Esophagus mucosa (tissue), 1 donor: ENCODE measurements around the gene SIN3A. TPM values are rescaled to one million over a fixed set of nuclear protein-coding genes. Genes with fewer than 3 reads are reported as not detected.
"Not testable (repeated sequence)": the region's sequence is repeated elsewhere in the genome, so short reads cannot be mapped to it uniquely, and the experiment has no call there.

Experiments used
- ATAC-seq: fragments of 200-7000 bp; cut with Tn5 transposase; one replicate; pipeline ENCODE4 v1.9.1; 2020
- total RNA-seq: library from RNA; stranded (reverse); gene quantifications from one replicate; pipeline ENCODE4 v1.2.4, GENCODE V29; 2023
- donor health status: DM: yes; HTN: yes; CAD: no.

The SIN3A gene
- total RNA-seq, 1 donor from 2014 or later: 28.5 TPM

DNA sequence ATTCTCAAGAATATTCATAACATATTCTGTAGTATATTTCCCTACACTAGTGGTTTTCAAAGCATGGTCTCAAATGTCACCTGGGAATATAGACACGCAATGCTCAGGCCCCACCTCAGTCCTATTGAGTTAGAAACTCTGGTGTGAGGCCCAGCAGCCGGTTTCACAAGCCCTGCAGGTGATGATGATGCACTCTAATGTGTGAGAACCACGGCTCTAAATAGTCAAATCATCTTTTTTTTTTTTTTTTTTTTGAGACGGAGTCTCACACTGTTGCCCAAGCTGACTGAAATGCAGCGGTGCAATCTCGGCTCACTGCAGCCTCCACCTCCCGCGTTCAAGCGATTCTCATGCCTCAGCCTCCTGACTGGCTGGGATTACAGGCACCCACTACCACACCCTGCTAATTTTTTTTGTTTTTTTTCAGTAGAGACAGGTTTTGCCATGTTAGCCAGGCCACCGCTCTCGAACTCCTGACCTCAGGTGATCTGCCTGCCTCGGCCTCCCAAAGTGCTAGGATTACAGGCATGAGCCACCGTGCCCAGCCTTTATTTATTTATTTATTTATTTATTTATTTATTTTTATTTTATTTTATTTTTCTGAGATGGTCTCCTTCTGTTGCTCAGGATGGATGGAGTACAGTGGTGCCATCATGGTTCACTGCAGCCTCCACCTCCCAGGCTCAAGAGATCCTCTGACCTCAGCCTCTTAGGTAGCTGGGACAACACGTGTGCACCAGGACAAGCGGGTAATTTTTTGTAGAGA is 117.7 kb downstream of the SIN3A start:
- not testable (repeated sequence) for ATAC-seq

DNA sequence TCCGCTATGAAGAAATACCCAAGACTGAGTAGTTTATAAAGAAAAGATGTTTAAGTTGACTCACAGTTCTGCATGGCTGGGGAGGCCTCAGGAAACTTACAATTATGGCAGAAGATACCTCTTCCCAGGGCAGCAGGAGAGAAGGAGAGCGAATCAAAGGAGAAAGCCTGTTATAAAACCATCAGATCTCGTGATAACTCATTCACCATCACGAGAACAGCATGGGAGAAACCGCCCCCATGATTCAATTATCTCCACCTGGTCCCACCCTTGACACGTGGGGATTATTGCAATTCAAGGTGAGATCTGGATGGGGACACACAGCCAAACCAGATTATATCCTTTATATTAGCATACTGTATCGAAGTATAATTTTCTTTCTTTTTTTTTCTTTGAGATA is 119.4 kb downstream of the SIN3A start:
- not testable (repeated sequence) for ATAC-seq

DNA sequence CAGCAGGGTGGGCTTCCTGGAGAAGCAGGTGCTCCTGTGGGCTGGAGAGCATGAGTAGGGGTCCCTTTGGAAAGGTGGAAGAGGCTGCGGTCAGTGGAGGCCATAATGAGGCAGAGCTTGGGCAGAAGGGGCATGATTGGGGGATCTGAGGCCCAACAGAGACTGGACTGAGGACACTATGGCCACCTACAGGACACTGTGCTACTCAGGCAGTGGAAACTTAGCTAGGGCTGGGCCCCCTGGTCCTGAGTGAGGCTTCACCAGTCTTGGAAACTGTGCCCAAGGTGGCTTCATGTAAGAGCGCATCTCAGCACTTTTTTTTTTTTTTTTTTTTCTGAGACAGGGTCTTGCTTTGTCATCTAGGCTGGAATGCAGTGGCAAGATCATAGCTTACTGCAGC is 121.9 kb downstream of the SIN3A start:
- no peak for ATAC-seq

DNA sequence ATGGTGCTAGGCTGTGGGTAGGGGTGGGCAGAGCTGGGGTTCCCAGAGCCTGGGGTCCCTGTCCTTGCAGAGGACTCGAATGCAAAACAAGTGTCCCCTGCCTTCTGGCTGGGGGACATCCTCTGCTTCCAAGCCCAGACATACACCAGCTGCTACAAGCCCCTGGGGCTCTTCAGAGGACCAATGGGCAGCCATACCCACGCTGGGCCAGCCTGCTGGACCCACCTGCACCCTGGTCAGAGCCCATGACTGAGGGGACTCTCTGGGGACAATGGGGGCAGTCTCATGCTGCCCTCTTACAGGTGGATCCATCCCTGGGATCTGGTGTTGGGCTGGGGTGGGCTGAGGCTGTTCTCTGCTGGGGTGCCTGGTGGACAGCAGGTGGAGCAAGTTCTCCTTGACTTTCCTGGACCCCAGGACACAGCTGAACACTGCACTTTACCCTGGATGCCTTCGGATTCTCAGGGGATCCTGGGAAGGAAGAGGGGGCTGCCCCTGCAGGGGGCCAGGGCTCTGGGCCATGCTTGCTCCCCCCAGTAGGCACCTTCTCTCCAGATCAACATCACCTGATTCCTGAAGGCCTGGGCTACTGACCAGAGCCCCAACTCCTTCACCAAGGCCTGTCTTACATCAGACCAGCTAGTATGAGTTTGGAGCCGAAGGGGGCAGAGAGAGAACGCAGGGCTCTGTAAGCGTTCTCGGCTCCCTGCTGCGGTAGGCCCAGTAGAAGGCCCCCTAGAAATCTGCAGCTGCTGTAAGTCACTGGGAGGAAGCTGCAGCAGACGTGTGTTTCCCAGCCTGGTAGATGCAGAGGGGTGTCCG is 122.8 kb downstream of the SIN3A start:
- no peak for ATAC-seq

DNA sequence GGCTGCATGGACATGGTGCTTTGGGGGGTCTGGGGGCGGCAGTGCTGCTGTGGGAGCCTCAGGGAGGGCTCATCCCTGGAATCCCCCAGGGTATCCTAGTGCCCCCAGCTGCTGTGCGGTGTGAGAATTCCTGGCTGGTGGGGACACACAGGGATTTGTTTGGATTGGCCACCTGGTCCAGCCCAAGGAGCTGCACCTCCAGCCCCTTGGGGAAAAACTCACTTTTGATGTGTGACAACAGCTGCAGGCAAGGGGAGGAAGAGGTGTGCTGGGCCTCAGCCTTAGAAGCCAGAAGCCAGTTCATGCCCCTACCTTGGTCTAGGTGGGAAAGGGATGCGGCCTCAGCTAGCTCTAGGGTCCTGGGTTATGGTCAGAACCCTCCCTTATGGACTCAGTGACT is 124.0 kb downstream of the SIN3A start:
- ATAC-seq: no peak

DNA sequence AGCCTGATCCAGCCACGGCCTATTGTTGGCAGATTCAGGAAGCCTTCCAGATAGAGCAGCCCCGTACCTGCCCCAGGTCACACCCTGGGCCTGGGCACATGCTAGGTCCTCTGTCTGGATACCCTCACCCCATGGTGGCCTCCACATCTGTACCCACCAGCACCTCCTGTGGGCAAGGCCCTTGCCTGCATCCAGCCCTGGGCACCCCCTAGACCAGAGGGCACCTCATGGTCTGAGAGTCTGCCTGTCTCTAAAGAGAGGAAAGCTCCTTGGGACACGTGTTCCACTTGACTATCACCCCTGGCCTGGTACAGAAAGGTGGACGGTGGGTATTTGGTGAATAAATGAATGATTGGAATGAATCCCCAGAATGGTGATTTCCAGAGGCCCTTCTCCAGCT is 124.5 kb downstream of the SIN3A start:
- no peak for ATAC-seq

DNA sequence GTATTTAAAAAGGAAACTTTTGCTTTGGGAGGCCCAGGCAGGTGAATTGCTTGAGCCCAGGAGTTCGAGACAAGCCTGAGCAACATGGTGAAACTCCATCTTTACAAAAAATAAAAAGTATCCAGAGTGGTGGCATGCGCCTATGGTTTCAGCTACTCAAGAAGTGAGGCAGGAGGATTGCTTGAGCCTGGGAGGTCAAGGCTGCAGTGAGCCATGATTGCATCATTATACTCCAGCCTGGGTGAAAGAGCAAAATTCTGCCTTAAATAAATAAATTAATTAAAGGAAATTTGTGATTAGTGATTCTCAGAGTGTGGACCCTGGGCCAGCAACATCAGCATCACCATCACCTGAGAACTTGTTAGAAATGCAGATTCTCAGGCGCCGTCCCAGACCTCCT is 125.6 kb downstream of the SIN3A start:
- no peak for ATAC-seq

DNA sequence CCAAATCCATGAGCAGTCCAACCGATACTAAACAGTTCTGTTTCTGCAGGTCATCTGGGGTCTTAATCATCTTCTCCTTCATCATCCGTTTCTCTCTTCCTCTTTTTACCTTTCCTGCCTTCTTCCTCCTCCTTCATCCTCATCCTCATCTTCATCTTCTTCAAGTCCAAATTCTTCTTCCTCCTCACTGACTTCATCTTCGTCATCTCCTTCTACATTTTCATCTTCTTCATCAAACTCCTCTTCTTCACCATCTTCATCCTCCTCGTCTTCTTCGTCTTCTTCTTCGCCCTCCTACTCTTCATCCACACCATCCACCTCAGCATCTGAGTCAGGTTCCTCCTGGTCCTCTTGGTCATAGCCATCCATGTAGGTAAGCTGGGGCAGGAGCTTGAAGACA is 129.8 kb downstream of the SIN3A start:
- no peak for ATAC-seq

Other genes with a start within 250 kb of the SIN3A start
- 23.1 TPM for gene C15orf39, start 249.8 kb downstream of the SIN3A start, total RNA-seq
- not detected for gene GOLGA6C, start 193.4 kb downstream of the SIN3A start, total RNA-seq
- not detected for gene GOLGA6D, start 168.9 kb downstream of the SIN3A start, total RNA-seq
- gene COMMD4, start 115.6 kb downstream of the SIN3A start, total RNA-seq: 40.1 TPM
- gene NEIL1, start 104.7 kb downstream of the SIN3A start, total RNA-seq: 4.7 TPM
- gene MAN2C1, start 83.1 kb downstream of the SIN3A start, total RNA-seq: 66.1 TPM
- 13.6 TPM for gene PTPN9, start 127.6 kb upstream of the SIN3A start, total RNA-seq
- gene SNUPN, start 174.0 kb upstream of the SIN3A start, total RNA-seq: 12.1 TPM
- gene IMP3, start 188.5 kb upstream of the SIN3A start, total RNA-seq: 68.1 TPM
- 24.7 TPM for gene SNX33, start 196.2 kb upstream of the SIN3A start, total RNA-seq